Endodermal cell (in vitro differentiated cells): Measurements from ENCODE around the gene FYB2. TPM values are rescaled to one million over a fixed set of nuclear protein-coding genes. Genes with fewer than 3 reads are reported as not detected.

Experiments
- DNase-seq: peaks from one replicate; pipeline ENCODE4 v3.0.0-alpha.2; 2017
- H3K27ac ChIP-seq: 2 replicates; pipeline ENCODE4 v1.5.1; 2013; ENCODE audit warnings: mild to moderate bottlenecking, low read depth, low read length, moderate library complexity
- H3K27me3 ChIP-seq: 2 replicates; pipeline ENCODE4 v1.6.1; 2013; ENCODE audit warnings: mild to moderate bottlenecking, low read length, moderate library complexity; ENCODE audit not compliant: insufficient read depth, control insufficient read depth, poor library complexity, severe bottlenecking
- H3K36me3 ChIP-seq: 2 replicates; pipeline ENCODE4 v1.7.0; 2013; ENCODE audit warnings: mild to moderate bottlenecking, low read length, moderate library complexity; ENCODE audit not compliant: control insufficient read depth, insufficient read depth
- H3K4me1 ChIP-seq: one replicate; pipeline ENCODE4 v1.7.0; 2013; ENCODE audit warnings: low read length; ENCODE audit not compliant: control insufficient read depth, insufficient read depth
- H3K4me3 ChIP-seq: 2 replicates; pipeline ENCODE4 v1.5.1; 2013; ENCODE audit warnings: mild to moderate bottlenecking, low read length, moderate library complexity
- H3K9ac ChIP-seq: 2 replicates; pipeline ENCODE4 v1.6.1; 2013; ENCODE audit warnings: mild to moderate bottlenecking, low read length, moderate library complexity; ENCODE audit not compliant: poor library complexity, severe bottlenecking; ENCODE audit errors: extremely low read depth
- H3K9me3 ChIP-seq: 2 replicates; pipeline ENCODE4 v1.6.1; 2013; ENCODE audit warnings: mild to moderate bottlenecking, low read length, moderate library complexity; ENCODE audit not compliant: control insufficient read depth
- H3K27ac Mint-ChIP-seq: 2 replicates; pipeline ENCODE4 v1.8.0; 2020; ENCODE audit warnings: mixed read lengths
- H3K27me3 Mint-ChIP-seq: 2 replicates; pipeline ENCODE4 v1.8.0; 2021; ENCODE audit warnings: mild to moderate bottlenecking, mixed read lengths; ENCODE audit not compliant: insufficient read depth
- H3K36me3 Mint-ChIP-seq: 2 replicates; pipeline ENCODE4 v1.8.0; 2020; ENCODE audit warnings: low read depth, mixed read lengths
- H3K4me1 Mint-ChIP-seq: 2 replicates; pipeline ENCODE4 v1.8.0; 2020; ENCODE audit warnings: mixed read lengths
- H3K4me3 Mint-ChIP-seq: 2 replicates; pipeline ENCODE4 v1.8.0; 2020; ENCODE audit warnings: mild to moderate bottlenecking, moderate library complexity, mixed read lengths
- H3K9me3 Mint-ChIP-seq: 2 replicates; pipeline ENCODE4 v1.8.0; 2020; ENCODE audit warnings: mild to moderate bottlenecking, mixed read lengths
- CTCF ChIP-seq: fragments of 200-600 bp; sonication (generic); conservative IDR thresholded peaks from 2 replicates; pipeline ENCODE4 v1.5.0; 2021; ENCODE audit warnings: antibody characterized with exemption, mild to moderate bottlenecking
- WGBS, 2 experiments: methylation state at CpG; one replicate each; pipeline versions ENCODE4 v1.1.5 to v1.1.7; 2013; ENCODE audit warnings: missing lambda C conversion rate in 2 of 2, mixed read lengths in 1 of 2; ENCODE audit not compliant: insufficient coverage in 1 of 2, insufficient read length in 1 of 2; 5-methylcytosine and 5-hydroxymethylcytosine counted together
- total RNA-seq, 2 donors: library from RNA; stranded (reverse); fragmentation: NEBNext Ultra II Directional in 1 of 2; extraction: Animal tissue kit (Norgen Biotek cat#: 25700) in 1 of 2; gene quantifications; 2 replicates in 1 of 2; 3 replicates in 1 of 2; pipeline ENCODE4 v1.2.1, GENCODE V29; 2021

Gene FYB2
- total RNA-seq, 2 donors from 2014 or later, result 8.2 to 12.0 TPM

- Mint-ChIP-seq H3K36me3 (peaks cover 6% of the 10 kb centered on the region), H3K27ac (no peak overlapping the region), H3K27me3 (peaks cover 12% of the 10 kb centered on the region), H3K4me3 (no peak overlapping the region), H3K9me3 (no peaks in the 10 kb centered on the region), H3K4me1 (peaks cover 1% of the 10 kb centered on the region)
- no peaks in the 10 kb centered on the region for H3K4me1 ChIP-seq
- H3K4me3 ChIP-seq, result no peak overlapping the region
- H3K27ac ChIP-seq, result no peak overlapping the region
- DNase-seq, result no peak
- no peak for TF ChIP-seq CTCF
- H3K27me3 ChIP-seq, result no peaks in the 10 kb centered on the region
- H3K36me3 ChIP-seq, result no peaks in the 10 kb centered on the region
- H3K9ac ChIP-seq, result no peak overlapping the region
- H3K9me3 ChIP-seq, result no peaks in the 10 kb centered on the region
Observed at GRCh38 chr1:56788102-56788501, 31.1 kb downstream of the FYB2 start.

- DNase-seq, result no peak
- 89% methylated on average over 1 of the region's 1 CpG; no CpG with 5 or more reads in 1 of the 2 experiments for WGBS, 2 experiments
- H3K36me3 Mint-ChIP-seq, result peaks cover 6% of the 10 kb centered on the region
- H3K36me3 ChIP-seq, result no peaks in the 10 kb centered on the region
- H3K4me3 Mint-ChIP-seq, result no peak overlapping the region
- no peak overlapping the region for H3K27ac Mint-ChIP-seq
- no peaks in the 10 kb centered on the region for H3K9me3 Mint-ChIP-seq
- H3K9me3 ChIP-seq, result no peaks in the 10 kb centered on the region
- no peaks in the 10 kb centered on the region for H3K4me1 ChIP-seq
- H3K27me3 ChIP-seq, result no peaks in the 10 kb centered on the region
- H3K27ac ChIP-seq, result no peak overlapping the region
- peaks cover 12% of the 10 kb centered on the region for H3K27me3 Mint-ChIP-seq
- H3K9ac ChIP-seq, result no peak overlapping the region
- H3K4me1 Mint-ChIP-seq, result no peaks in the 10 kb centered on the region
- TF ChIP-seq CTCF, result no peak
- no peak overlapping the region for H3K4me3 ChIP-seq
Observed at GRCh38 chr1:56787330-56787729, 31.9 kb downstream of the FYB2 start.

DNA sequence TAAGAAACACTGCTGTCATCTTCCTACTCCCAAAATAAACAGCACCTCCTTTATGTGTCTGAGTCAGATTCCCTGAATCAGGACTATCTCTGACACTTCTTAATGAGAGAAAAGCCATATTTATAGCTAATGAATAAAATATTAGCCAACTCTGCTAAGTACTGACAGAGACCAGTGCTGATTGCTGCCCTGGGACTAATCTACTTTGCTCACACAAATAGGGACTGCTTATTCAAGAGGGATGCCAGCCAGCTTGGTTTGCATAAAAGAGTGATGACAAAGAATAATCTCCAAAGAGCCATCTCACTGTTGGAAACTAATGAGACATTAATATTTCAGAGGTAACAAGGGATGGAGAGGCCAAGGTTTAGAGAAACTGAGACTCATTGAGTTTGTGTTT lies 36.4 kb downstream of the FYB2 start:
- no peak overlapping the region for H3K4me3 Mint-ChIP-seq
- H3K27me3 Mint-ChIP-seq, result peaks cover 12% of the 10 kb centered on the region
- H3K4me1 ChIP-seq, result no peaks in the 10 kb centered on the region
- no peak for DNase-seq
- H3K4me1 Mint-ChIP-seq, result peaks cover 2% of the 10 kb centered on the region
- H3K36me3 Mint-ChIP-seq, result peaks cover 6% of the 10 kb centered on the region
- no peak overlapping the region for H3K27ac ChIP-seq
- H3K36me3 ChIP-seq, result no peaks in the 10 kb centered on the region
- no peak overlapping the region for H3K9ac ChIP-seq
- H3K9me3 Mint-ChIP-seq, result no peaks in the 10 kb centered on the region
- no peaks in the 10 kb centered on the region for H3K9me3 ChIP-seq
- H3K4me3 ChIP-seq, result no peak overlapping the region
- H3K27me3 ChIP-seq, result no peaks in the 10 kb centered on the region
- no peak overlapping the region for H3K27ac Mint-ChIP-seq
- no peak for TF ChIP-seq CTCF
